A375 (cell line): ENCODE measurements around the gene ZBTB2. TPM values are rescaled to one million over a fixed set of nuclear protein-coding genes. Genes with fewer than 3 reads are reported as not detected.

ENCODE experiments used
- small RNA-seq: library from RNA; depleted of rRNA; stranded (forward); fragments of <200 nt; gene quantifications from one replicate; pipeline ENCODE3, GENCODE V24; 2014
- total RNA-seq: library from RNA; depleted of rRNA; stranded (reverse); fragments of >200 nt; shearing (Covaris generic); gene quantifications from 2 replicates; pipeline ENCODE4 v1.2.3, GENCODE V29; 2014; rRNA removed

ZBTB2 gene, protein sequence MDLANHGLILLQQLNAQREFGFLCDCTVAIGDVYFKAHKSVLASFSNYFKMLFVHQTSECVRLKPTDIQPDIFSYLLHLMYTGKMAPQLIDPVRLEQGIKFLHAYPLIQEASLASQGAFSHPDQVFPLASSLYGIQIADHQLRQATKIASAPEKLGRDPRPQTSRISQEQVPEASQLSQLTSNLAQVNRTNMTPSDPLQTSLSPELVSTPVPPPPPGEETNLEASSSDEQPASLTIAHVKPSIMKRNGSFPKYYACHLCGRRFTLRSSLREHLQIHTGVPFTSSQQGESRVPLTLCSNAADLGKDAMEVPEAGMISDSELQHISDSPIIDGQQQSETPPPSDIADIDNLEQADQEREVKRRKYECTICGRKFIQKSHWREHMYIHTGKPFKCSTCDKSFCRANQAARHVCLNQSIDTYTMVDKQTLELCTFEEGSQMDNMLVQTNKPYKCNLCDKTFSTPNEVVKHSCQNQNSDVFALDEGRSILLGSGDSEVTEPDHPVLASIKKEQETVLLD
- 9.3 and 11.3 TPM in 2 replicates for total RNA-seq

GRCh38 chr6:151391471-151392413 is at the start of gene ZBTB2:
TSS of gene ZBTB2 (minus strand) at chr6:151391559. CDS start at chr6:151373637, 17,922 bp downstream.

Small RNA genes lying within 50 kb of the gene (small RNA-seq; reads per million reads assigned to genes)
- gene RF00019 = not detected

Other genes with a start within 250 kb of the ZBTB2 start
- 126 and 155 TPM in 2 replicates for gene AKAP12, start 151.6 kb downstream of the ZBTB2 start, total RNA-seq
- gene RMND1, start 60.6 kb upstream of the ZBTB2 start, total RNA-seq = 24.5 and 26.0 TPM in 2 replicates
- 0.45 TPM in 1 of 2 replicates, not detected in the other for gene CCDC170, start 102.5 kb upstream of the ZBTB2 start, total RNA-seq